Peyer's patch (tissue), 4 donors: Measurements from ENCODE around the gene TM4SF20. TPM values are rescaled to one million over a fixed set of nuclear protein-coding genes. Genes with fewer than 3 reads are reported as not detected.

Experiments
- DNase-seq, 3 donors: peaks; one replicate each; pipeline ENCODE4 v3.0.0-alpha.2; 2017 to 2019
- H3K27ac ChIP-seq, 4 donors: fragments of 200-600 bp; sonication (generic); one replicate each; pipeline ENCODE4 v1.5.1; 2016 to 2019
- H3K27me3 ChIP-seq, 2 donors: fragments of 200-600 bp; sonication (generic); one replicate each; pipeline ENCODE4 v1.5.1; 2019
- H3K36me3 ChIP-seq, 3 donors: fragments of 200-600 bp; sonication (generic); one replicate each; pipeline ENCODE4 v1.5.1; 2016 to 2019
- H3K4me1 ChIP-seq, 4 donors: fragments of 200-600 bp; sonication (generic); one replicate each; pipeline ENCODE4 v1.5.1; 2016 to 2019
- H3K4me3 ChIP-seq, 4 donors: fragments of 200-600 bp; sonication (generic); 1 replicate in 3 of 4; 2 replicates in 1 of 4; pipeline ENCODE4 v1.5.1; 2016 to 2019; ENCODE audit warnings: mild to moderate bottlenecking in 1 of 4
- H3K9me3 ChIP-seq, 4 donors: fragments of 200-600 bp; sonication (generic); one replicate each; pipeline ENCODE4 v1.5.1; 2016 to 2019; ENCODE audit warnings: mild to moderate bottlenecking in 1 of 4
- CTCF ChIP-seq, 6 experiments: fragments of 450-650 bp in 4 of 6; fragments of 200-600 bp in 2 of 6; sonication (generic) in 1 of 6; IDR thresholded peaks; one replicate each; pipeline ENCODE4 v1.5.1; 2017 to 2019; ENCODE audit warnings: antibody characterized with exemption in 6 of 6, mild to moderate bottlenecking in 3 of 6, moderate library complexity in 1 of 6
- POLR2A ChIP-seq, 2 donors: fragments of 450-650 bp; IDR thresholded peaks; one replicate each; pipeline ENCODE4 v1.5.1; 2017; ENCODE audit warnings: antibody characterized with exemption in 2 of 2, mild to moderate bottlenecking in 2 of 2, moderate library complexity in 2 of 2
- total RNA-seq, 4 donors: library from RNA; depleted of rRNA; stranded (reverse); fragments of >200 nt; gene quantifications; one replicate each; pipeline ENCODE4 v1.1.0, GENCODE V29; 2016

The TM4SF20 gene
- total RNA-seq, 4 donors from 2014 or later: 4.1 to 489 (median 221) TPM

DNA sequence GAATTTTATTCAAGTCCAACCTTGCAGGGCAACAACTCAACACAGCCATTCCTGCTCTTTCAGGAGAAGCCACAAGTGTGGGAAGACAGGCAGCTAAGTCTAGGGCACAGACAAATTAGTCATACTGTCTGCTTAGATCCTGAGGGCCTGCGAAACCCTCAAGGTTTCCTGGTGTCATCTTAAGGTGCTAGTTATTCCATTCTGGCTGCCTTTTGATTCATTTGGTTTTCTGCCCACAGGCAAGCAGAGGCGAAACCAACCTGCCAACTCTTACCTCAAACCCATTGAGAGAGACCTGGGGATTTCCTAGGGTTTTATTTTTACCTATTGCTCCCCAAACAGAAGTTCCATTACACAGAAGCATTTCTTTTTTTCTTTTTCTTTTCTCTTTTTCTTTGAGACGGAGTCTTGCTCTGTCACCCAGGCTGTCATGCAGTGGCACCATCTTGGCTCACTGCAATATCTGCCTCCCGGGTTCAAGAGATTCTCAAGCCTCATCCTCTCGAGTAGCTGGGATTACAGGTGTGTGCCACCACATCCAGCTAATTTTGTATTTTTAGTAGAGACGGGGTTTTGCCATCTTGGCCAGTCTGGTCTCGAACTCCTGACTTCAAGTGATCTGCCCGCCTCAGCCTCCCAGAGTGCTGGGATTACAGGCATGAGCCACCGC, 32.3 kb upstream of the TM4SF20 start:
- no peaks in the 10 kb centered on the region for H3K36me3 ChIP-seq
- no peak overlapping the region for H3K27ac ChIP-seq
- H3K27me3 ChIP-seq: no peaks in the 10 kb centered on the region
- no peaks in the 10 kb centered on the region for H3K9me3 ChIP-seq
- TF ChIP-seq POLR2A (IDR thresholded peaks at IDR 0.05): no peak
- TF ChIP-seq CTCF (IDR thresholded peaks at IDR 0.05): no peak
- DNase-seq: no peak
- H3K4me3 ChIP-seq: no peak overlapping the region
- peaks cover 0 to 9% (median 2%) of the 10 kb centered on the region in 4 donors for H3K4me1 ChIP-seq

GRCh38 chr2:227410191-227410590, 31.1 kb upstream of the TM4SF20 start:
- Histone ChIP-seq H3K4me1 (peaks cover 0 to 17% (median 0%) of the 10 kb centered on the region in 4 donors), H3K27ac (no peak overlapping the region), H3K36me3 (no peaks in the 10 kb centered on the region), H3K4me3 (no peak overlapping the region), H3K9me3 (no peaks in the 10 kb centered on the region), H3K27me3 (no peaks in the 10 kb centered on the region)
- DNase-seq: no peak
- TF ChIP-seq POLR2A (IDR thresholded peaks at IDR 0.05): no peak
- no peak for TF ChIP-seq CTCF (IDR thresholded peaks at IDR 0.05)

- Histone ChIP-seq H3K4me1 (peaks cover 0 to 17% (median 0%) of the 10 kb centered on the region in 4 donors), H3K36me3 (no peaks in the 10 kb centered on the region), H3K4me3 (no peak overlapping the region), H3K27ac (no peak overlapping the region), H3K27me3 (no peaks in the 10 kb centered on the region), H3K9me3 (no peaks in the 10 kb centered on the region)
- DNase-seq: no peak
- TF ChIP-seq CTCF (IDR thresholded peaks at IDR 0.05): peak in 1 of 6 experiments; percentile 16
- no peak for TF ChIP-seq POLR2A (IDR thresholded peaks at IDR 0.05)
Measured at GRCh38 chr2:227407591-227408151, 28.6 kb upstream of the TM4SF20 start.

DNA sequence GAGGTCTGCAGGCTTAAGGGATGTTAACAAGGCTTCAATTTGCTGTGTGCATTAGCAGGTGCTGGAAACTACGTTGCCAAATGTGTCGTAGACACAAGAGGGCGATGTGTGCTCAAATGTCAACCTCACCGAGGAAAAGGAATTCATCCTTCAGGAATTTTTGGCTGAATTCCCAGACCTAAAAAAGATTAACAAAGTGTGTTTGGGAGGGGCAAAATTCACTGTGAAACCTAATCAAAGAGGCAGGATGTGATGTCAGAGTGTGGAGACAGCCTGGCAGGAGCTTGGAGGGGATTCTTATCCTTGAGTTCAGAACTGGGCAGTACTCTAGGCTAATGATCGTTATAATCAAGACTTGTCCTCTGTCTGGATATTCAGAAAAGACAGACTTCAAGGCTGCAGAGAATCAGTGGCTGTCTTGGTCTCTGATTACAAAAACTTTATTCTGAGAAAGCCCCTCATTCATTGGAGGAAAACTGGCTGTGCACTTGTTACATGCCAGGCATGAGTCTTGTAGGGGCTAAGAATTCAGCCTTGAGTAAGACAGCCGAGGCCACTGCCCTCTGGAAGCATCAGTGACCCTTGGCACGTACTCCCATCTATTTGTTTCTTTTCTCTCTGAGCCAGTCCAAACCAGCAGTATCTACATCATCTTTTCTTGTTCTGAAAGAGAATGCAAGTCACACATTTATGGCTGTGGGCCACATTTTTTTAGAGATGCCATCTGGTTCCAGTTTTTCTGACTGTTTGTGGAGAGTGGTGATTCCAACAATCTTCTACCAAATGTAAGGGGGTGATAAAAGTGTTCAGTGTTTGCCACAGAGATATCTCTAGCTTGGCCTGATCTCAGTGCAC, 27.3 kb upstream of the TM4SF20 start:
- TF ChIP-seq POLR2A (IDR thresholded peaks at IDR 0.05) (no peak), CTCF (IDR thresholded peaks at IDR 0.05) (peak in 4 of 6 experiments; percentile 45 to 86 (median 82))
- H3K4me3 ChIP-seq: no peak overlapping the region
- H3K4me1 ChIP-seq: peaks cover 0 to 17% (median 0%) of the 10 kb centered on the region in 4 donors
- DNase-seq: peak in 1 of 3 donors; percentile 80
- no peaks in the 10 kb centered on the region for H3K9me3 ChIP-seq
- H3K27ac ChIP-seq: peak overlapping the region in 2 of 4 donors; percentile 8 to 52
- no peaks in the 10 kb centered on the region for H3K27me3 ChIP-seq
- no peaks in the 10 kb centered on the region for H3K36me3 ChIP-seq

DNA sequence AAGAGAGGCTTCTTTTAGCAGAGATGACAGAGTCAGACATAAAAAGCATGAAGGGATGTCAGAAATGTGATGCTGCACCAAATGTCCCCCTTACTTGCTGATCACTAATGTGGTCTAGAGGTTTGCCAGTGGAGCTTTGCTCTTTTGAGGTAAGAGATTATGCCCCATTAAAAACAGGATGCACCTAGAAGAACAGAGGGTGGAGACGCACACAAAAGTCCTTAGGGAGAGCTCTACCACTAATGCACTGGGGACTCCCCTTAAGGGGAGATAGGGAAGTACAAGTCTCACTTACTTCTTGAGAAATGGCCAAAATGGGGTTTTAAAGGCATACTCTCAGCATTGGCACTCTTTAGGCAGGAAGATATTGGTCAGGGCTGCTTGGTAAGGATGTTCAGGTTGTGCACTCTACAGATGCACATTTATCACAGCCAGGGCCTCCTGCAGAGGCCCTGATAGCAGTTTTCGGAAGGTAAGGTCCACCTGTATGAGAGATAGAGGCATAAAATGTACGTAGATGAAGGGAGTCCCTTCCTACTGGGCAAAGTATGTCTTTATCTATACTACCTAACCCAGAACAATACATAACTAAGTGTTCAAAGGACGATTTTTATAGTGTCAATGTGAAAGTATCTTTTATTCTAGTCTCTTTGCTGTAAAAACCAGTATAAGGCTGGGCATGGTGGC, 25.6 kb upstream of the TM4SF20 start:
- Histone ChIP-seq H3K27ac (peak overlapping the region in 1 of 4 donors; percentile 16), H3K9me3 (no peaks in the 10 kb centered on the region), H3K4me1 (peaks cover 0 to 21% (median 0%) of the 10 kb centered on the region in 4 donors), H3K36me3 (no peaks in the 10 kb centered on the region), H3K27me3 (no peaks in the 10 kb centered on the region), H3K4me3 (no peak overlapping the region)
- TF ChIP-seq POLR2A (IDR thresholded peaks at IDR 0.05) (no peak), CTCF (IDR thresholded peaks at IDR 0.05) (no peak)
- DNase-seq: no peak
